ENCODE data around the gene ARHGEF17. TPM values are rescaled to one million over a fixed set of nuclear protein-coding genes. Genes with fewer than 3 reads are reported as not detected.

The ARHGEF17 gene
- polyA plus RNA-seq, 6 donors from 2014 or later = not detected

DNA sequence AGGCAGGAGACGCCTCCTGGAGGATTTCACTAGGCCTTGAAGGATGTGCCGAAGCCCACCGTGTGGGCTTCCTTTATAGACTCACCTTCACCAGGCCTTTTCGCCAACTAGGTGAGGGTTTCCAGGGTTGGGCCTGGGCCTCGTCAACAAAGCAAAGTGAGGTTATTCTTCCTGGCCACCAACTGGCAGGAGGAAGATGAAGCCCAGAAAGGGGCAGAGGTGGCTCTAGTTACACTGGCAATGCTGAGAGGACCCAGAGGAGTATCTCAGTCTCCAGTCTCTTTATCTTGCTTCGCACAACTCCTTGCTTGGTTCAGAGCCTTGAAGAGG is 67.7 kb downstream of the ARHGEF17 start:
- Mint-ChIP-seq H3K4me3 (peak overlapping the region; percentile 78 to 100 (median 92)), H3K4me1 (peaks cover 61 to 83% (median 80%) of the 10 kb centered on the region in 3 donors), H3K27me3 (no peaks in the 10 kb centered on the region), H3K27ac (peak overlapping the region in 5 of 6 donors; percentile 76 to 98 (median 91)), H3K36me3 (no peaks in the 10 kb centered on the region), H3K9me3 (no peaks in the 10 kb centered on the region)
- DNase-seq (no peak), ATAC-seq (ENCODE audit: low read depth in 2 of 2) (no peak)

DNA sequence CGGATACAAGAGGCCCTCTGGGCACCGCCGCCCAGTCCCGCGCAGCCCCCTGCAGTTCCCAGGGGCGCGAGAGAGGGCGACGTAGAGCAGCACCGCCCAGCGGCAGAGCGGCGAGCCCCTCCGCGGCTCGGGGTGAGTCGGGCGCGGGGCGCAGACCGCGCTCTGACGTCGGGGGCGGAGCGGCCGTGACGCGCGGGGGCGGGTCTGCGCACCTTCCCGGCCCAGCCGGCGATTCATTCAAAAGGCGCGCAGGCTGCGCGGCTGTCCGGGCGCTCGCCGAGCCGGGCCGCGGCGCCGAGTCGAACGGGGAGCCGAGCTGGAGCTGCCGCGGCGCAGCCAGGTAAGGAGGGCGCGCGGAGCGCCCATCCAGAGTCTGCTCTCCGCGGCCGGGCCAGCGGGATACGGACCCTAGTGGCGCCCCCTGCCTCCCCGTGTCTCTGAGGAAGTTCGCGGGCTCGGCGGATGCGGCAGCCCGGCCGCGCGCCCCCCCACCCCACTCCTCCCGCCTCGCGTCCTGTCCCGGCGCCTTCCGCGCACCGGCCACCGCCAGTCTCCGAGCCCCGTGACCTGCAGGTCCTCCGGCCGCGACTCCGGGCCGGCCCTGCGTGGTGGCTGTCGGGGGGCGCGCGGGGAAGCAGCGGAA is 68.2 kb downstream of the ARHGEF17 start, which contains the start of gene RELT:
Gene RELT, plus strand, starts transcription at position 240 of the 643 bp plus-strand sequence. CDS start 12,738 bp downstream, outside the sequence.
- H3K9me3 Mint-ChIP-seq = no peaks in the 10 kb centered on the region
- H3K36me3 Mint-ChIP-seq = no peaks in the 10 kb centered on the region
- DNase-seq = peak; percentile 97
- ATAC-seq (ENCODE audit: low read depth in 2 of 2) = peak; percentile 80 to 82
- peak within 1 kb of the TSS; percentile 89 to 100 (median 98) for H3K4me3 Mint-ChIP-seq
- H3K27me3 Mint-ChIP-seq = no peaks in the 10 kb centered on the region
- peak within 1 kb of the TSS; percentile 98 to 100 (median 99) for H3K27ac Mint-ChIP-seq
- peaks cover 66 to 83% (median 80%) of the 10 kb centered on the region in 3 donors for H3K4me1 Mint-ChIP-seq

DNA sequence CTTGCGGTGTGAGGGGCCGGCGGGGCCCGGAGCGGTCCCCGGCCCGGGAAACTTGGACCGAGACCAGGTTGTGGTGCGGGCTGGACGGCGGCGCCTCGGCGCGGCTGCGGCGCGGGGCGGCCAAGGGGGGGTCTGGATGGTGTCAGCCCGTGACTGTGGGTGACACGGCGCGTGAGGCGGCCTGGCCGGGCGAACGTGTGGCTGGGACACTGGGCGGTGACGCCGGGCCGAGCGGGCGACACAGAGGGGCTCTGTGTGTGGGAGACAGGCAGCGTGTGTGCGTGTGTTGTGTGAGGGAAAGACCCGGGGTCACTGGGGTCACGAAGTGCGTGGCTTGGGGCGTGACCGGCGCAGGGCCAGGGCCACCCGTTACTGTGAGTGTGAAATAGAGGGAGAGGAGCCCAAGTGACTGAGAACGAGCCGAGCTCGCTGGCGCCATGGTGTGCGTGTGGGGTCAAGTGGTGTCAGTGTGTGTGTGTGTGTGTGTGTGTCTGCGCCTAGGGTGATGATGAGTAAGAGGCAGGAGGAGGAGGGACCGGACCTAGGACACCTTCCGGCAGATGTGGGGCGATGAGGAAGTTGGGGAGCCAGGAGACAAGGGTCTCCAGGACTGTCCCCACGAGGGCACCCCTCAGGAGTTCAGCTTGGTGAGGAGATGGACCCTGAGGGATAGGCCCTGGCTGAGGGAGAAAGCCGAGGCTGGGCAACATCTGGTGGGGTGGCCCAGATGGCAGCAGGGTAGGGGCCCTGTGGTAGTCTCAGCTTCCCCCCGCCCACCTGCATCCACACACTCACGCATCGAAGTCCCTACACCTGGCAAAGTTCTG is 68.9 kb downstream of the ARHGEF17 start:
- no peaks in the 10 kb centered on the region for H3K36me3 Mint-ChIP-seq
- DNase-seq (peak; percentile 66), ATAC-seq (ENCODE audit: low read depth in 2 of 2) (peak; percentile 37)
- H3K27me3 Mint-ChIP-seq = no peaks in the 10 kb centered on the region
- peak overlapping the region; percentile 89 to 100 (median 98) for H3K4me3 Mint-ChIP-seq
- H3K4me1 Mint-ChIP-seq = peaks cover 68 to 83% (median 81%) of the 10 kb centered on the region in 3 donors
- H3K27ac Mint-ChIP-seq = peak overlapping the region; percentile 98 to 100 (median 99)
- no peaks in the 10 kb centered on the region for H3K9me3 Mint-ChIP-seq

DNA sequence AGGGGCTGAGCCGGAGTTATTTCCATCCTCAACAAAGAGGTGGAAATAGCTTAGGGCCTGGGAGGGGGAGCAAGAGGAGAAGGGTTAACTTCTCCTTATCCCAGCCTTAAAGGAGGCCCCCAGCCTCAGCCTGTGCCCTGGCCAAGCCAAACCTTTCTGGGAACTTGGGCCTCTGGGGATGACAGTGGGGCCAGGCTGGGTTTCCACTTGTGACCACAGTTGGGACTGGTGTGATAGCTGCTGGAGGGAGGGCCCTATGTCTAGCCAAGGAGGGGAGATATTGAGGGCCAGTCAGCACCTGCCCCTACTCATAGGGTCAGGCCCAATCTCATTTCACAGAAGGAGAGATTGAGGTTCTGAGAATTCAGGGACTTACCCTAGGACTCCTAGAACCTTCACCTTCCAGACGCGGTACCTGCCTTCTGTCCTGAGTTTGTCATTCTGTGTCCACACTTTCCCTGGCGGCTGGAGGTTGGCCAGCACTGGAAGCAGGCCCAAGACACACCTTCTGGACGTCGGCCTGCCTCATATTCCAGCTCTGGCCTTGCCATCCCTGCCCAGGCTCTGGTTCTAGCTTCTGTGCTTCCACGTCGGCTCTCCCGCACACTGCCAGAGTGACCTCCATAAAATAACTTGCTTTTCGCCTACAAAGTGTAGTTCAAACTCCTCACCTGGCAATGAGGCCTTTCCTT is 71.3 kb downstream of the ARHGEF17 start:
- ATAC-seq (ENCODE audit: low read depth in 2 of 2) = no peak
- no peak for DNase-seq
- Mint-ChIP-seq H3K4me1 (peaks cover 82 to 93% (median 87%) of the 10 kb centered on the region in 3 donors), H3K4me3 (peak overlapping the region; percentile 89 to 100 (median 98)), H3K27me3 (no peaks in the 10 kb centered on the region), H3K36me3 (no peaks in the 10 kb centered on the region), H3K9me3 (no peaks in the 10 kb centered on the region), H3K27ac (peak overlapping the region; percentile 98 to 100 (median 99))

DNA sequence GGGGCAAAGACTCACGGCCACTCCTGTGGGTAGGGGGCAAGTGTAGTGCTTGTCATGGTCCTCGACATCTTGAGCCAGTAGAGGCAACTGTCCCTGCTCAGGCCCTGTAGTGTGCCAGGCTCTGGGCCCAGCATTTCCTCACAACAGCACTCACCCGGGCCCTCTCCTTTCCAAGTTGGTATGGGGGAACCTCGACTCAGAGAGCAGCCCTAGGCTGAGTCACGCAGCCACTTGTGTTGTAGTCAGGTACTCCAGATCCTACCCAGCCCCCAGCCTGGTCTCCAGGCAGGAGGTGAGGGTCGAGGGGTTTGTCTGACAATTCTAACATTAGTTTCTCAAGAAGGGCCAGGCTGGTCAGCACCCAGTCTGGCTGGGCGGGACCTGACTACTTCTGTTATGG is 72.3 kb downstream of the ARHGEF17 start:
- Mint-ChIP-seq H3K4me3 (peak overlapping the region in 7 of 8 donors; percentile 89 to 100 (median 97)), H3K36me3 (no peaks in the 10 kb centered on the region), H3K27ac (peak overlapping the region; percentile 97 to 100 (median 100)), H3K27me3 (no peaks in the 10 kb centered on the region), H3K4me1 (peaks cover 89 to 93% (median 92%) of the 10 kb centered on the region in 3 donors), H3K9me3 (no peaks in the 10 kb centered on the region)
- no peak for ATAC-seq (ENCODE audit: low read depth in 2 of 2)
- DNase-seq = no peak

DNA sequence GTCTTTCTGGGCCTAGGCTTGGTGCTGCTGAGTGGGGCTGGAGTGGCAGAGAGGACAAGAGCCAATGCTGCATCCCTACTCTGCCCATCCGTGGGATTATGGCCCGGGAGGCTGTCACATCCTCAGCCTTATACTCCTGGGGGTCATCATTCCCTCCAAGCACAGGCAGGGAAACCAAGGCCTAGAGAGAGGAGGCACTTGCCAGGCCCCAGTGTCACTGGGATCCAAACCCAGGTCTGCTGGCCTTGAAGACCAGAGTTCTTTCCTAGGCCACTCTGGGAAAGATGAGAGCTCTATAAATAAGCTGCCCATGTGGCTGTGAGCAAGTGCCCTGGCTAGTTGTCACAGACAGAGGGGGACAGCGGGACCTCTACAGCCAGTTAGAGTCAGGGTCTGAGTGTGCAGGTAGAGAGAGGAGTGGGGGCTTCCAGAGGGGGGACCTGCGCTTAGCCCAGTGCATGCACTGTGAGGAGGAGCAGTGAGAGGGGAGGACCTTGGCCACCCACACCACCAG is 72.9 kb downstream of the ARHGEF17 start:
- DNase-seq (no peak), ATAC-seq (ENCODE audit: low read depth in 2 of 2) (no peak)
- Mint-ChIP-seq H3K9me3 (no peaks in the 10 kb centered on the region), H3K4me1 (peaks cover 89 to 93% (median 92%) of the 10 kb centered on the region in 3 donors), H3K27me3 (no peaks in the 10 kb centered on the region), H3K36me3 (no peaks in the 10 kb centered on the region), H3K27ac (peak overlapping the region; percentile 97 to 100 (median 100)), H3K4me3 (peak overlapping the region; percentile 56 to 100 (median 92))

DNA sequence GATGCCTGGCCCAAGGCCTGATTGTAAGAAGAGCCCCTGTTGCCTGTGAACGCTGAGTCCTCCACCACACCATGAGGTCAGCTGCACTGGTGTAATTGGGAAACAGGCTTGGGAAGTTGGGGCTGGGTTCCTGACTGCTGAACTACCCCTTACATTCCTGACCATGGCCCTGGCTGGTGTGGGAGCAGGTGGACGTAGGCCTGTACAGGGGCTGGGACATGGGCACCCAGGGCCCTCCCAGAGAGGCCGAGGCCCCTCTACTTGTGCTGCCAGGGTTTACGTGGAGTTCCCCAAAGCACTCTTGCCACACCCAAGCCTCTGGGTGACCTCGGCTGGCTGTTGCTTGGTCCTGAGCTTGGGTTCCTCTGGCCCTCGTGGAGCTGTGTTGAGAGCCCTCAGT is 73.5 kb downstream of the ARHGEF17 start:
- Mint-ChIP-seq H3K4me3 (peak overlapping the region; percentile 56 to 100 (median 89)), H3K4me1 (peaks cover 95 to 99% (median 98%) of the 10 kb centered on the region in 3 donors), H3K27ac (peak overlapping the region; percentile 97 to 100 (median 100)), H3K36me3 (no peaks in the 10 kb centered on the region), H3K9me3 (no peaks in the 10 kb centered on the region), H3K27me3 (no peaks in the 10 kb centered on the region)
- DNase-seq = no peak
- ATAC-seq (ENCODE audit: low read depth in 2 of 2) = no peak

DNA sequence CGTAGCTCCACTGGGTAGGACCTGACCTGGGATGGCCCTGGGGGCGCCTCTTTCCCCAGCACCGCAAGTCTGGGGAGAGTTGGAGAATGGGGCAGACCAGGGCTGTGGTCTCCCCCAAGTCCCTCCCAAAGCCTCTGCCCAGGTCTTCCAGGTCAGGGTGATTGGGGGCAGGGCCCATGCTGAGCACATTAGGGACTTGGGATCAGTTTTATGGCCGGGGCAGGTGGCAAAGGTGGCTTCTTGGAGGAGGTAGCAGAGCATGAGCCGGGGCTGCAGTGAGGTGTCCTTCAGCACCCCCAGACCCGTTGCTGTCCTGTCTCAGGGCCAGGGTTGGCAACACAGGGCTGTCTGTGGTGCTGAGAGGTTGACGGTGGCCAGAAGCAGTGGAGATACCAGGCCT is 74.1 kb downstream of the ARHGEF17 start:
- peak overlapping the region; percentile 82 to 100 (median 89) for H3K4me3 Mint-ChIP-seq
- no peaks in the 10 kb centered on the region for H3K27me3 Mint-ChIP-seq
- H3K4me1 Mint-ChIP-seq = peaks cover 94 to 100% (median 100%) of the 10 kb centered on the region in 3 donors
- H3K36me3 Mint-ChIP-seq = no peaks in the 10 kb centered on the region
- H3K9me3 Mint-ChIP-seq = no peaks in the 10 kb centered on the region
- DNase-seq (no peak), ATAC-seq (ENCODE audit: low read depth in 2 of 2) (no peak)
- H3K27ac Mint-ChIP-seq = peak overlapping the region; percentile 97 to 100 (median 100)

DNA sequence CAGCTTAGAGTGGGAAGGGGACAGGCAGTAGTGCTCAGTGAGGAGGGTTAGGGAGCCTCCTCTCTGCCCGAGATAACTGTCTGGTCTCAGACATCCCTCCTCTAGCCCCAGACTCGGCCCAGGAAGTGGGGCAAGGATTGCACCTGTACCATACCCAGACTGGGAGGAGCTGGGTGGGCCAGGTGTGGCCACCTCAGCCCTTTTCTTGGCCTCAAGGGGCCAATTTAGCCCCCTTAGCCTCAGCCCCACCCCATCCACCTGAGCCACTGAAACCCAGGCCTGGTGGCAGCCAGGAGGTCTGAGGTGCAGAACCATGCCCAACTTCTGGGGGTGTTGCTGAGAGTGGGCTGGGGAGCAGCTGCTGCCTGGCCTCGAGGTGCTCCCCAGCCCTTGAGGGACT is 74.7 kb downstream of the ARHGEF17 start:
- H3K36me3 Mint-ChIP-seq = no peaks in the 10 kb centered on the region
- peaks cover 94 to 100% (median 100%) of the 10 kb centered on the region in 3 donors for H3K4me1 Mint-ChIP-seq
- ATAC-seq (ENCODE audit: low read depth in 2 of 2) (no peak), DNase-seq (no peak)
- peak overlapping the region; percentile 84 to 100 (median 90) for H3K4me3 Mint-ChIP-seq
- no peaks in the 10 kb centered on the region for H3K9me3 Mint-ChIP-seq
- peak overlapping the region; percentile 97 to 100 (median 100) for H3K27ac Mint-ChIP-seq
- no peaks in the 10 kb centered on the region for H3K27me3 Mint-ChIP-seq

DNA sequence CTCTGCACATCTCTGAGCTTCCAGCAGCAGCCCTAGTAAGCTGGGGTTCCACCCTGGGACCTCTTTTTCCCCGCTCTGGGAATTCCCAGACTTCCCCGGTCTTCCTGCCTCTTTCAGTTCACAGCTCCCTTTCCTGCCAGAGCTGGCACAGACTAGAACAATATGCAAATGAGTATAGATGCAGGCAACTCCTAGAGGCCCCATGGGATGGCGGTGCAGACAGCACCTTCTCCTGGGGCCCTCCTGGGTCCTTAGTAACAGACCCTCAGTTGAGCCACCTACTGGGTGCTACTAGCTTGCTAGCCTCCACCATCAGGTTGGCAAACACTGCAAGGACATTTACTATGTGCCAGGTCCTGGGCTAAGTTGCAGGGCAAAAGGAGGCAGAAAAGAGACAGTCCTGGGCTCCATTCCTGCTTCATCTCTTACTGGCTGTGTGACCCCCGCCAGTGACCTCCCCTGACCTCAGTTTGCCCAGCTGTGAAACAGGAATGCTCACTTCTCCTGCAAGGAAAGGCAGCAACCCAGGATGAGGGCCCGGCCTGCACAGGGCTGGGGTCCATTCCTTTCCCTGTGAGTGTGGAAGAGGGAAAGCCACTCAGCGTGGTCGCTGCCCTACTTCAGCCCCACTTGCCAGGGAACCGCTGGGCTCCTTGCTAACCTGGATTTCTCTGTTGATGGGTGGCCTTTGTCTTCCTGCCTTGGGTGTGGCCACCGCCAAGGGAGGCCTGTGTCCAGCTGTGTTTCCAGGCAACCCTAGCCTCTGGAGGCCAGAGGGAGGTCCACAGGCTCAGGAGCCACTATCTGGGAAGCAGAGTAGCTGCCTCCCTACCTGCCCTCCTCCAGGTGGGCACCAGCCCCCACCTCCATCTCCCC is 75.4 kb downstream of the ARHGEF17 start:
- H3K4me1 Mint-ChIP-seq = peaks cover 94 to 100% (median 100%) of the 10 kb centered on the region in 3 donors
- H3K36me3 Mint-ChIP-seq = no peaks in the 10 kb centered on the region
- DNase-seq (no peak), ATAC-seq (ENCODE audit: low read depth in 2 of 2) (no peak)
- H3K9me3 Mint-ChIP-seq = no peaks in the 10 kb centered on the region
- peak overlapping the region; percentile 97 to 100 (median 100) for H3K27ac Mint-ChIP-seq
- H3K27me3 Mint-ChIP-seq = no peaks in the 10 kb centered on the region
- peak overlapping the region; percentile 65 to 100 (median 88) for H3K4me3 Mint-ChIP-seq

DNA sequence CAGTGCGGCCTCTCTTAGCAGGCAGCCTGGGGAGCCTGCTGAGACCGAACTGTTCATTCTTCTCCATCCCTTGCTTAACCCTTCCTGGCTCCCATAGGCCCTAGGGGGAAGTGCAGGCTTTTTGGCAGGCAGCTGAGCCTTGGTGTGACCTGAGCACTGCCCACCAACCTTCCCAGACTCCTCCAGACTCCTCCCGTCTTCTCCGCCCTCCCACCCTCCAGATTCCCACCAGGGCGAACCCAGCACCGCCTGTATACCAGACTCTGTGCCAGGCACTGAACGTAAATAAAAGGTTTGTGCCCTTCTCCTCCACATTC is 76.0 kb downstream of the ARHGEF17 start:
- H3K27me3 Mint-ChIP-seq = no peaks in the 10 kb centered on the region
- ATAC-seq (ENCODE audit: low read depth in 2 of 2) (no peak), DNase-seq (no peak)
- no peaks in the 10 kb centered on the region for H3K36me3 Mint-ChIP-seq
- H3K9me3 Mint-ChIP-seq = no peaks in the 10 kb centered on the region
- peak overlapping the region; percentile 29 to 100 (median 86) for H3K4me3 Mint-ChIP-seq
- peak overlapping the region; percentile 97 to 100 (median 100) for H3K27ac Mint-ChIP-seq
- peaks cover 93 to 100% (median 98%) of the 10 kb centered on the region in 3 donors for H3K4me1 Mint-ChIP-seq

DNA sequence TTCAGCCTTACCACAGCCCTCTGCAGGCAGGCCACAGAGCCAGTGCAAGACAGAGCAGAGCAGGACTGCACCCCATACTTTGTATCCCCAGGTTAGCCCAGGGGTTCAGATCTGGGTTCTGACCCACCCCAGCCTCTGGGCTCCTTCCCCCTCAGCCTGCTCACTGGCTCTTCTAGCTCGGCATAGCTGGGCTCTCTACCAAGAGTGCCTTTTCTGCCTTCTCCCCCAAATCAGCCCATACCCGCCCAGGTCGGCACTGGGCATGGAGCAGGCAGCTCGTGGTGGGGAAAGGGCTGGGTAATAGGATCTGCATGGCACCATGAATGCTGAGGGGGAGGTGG is 76.4 kb downstream of the ARHGEF17 start:
- Mint-ChIP-seq H3K4me1 (peaks cover 93 to 100% (median 98%) of the 10 kb centered on the region in 3 donors), H3K4me3 (peak overlapping the region; percentile 56 to 100 (median 89)), H3K27me3 (no peaks in the 10 kb centered on the region), H3K27ac (peak overlapping the region; percentile 97 to 100 (median 100)), H3K36me3 (no peaks in the 10 kb centered on the region), H3K9me3 (no peaks in the 10 kb centered on the region)
- ATAC-seq (ENCODE audit: low read depth in 2 of 2) (peak in 1 of 2 donors; percentile 0), DNase-seq (no peak)

Data from naive B cell (primary cell).